NCI-H2171 (cell line): ENCODE results near the gene LSG1.
"Not testable (repeated sequence)": the region's sequence is repeated elsewhere in the genome, so short reads cannot be mapped to it uniquely, and the experiment has no call there.

ENCODE experiments used
- DNase-seq: peaks from one replicate; lab custom pipeline; 2025; lab: John Stamatoyannopoulos, UW

LSG1 gene

GRCh38 chr3:194657439-194657838 is 14.6 kb downstream of the LSG1 start:
- no peak for DNase-seq

- DNase-seq = no peak
Measured at GRCh38 chr3:194654443-194654842, 17.5 kb downstream of the LSG1 start.

GRCh38 chr3:194647747-194648146 is 24.2 kb downstream of the LSG1 start:
- no peak for DNase-seq

GRCh38 chr3:194642769-194643168 is 29.2 kb downstream of the LSG1 start:
- no peak for DNase-seq

GRCh38 chr3:194640829-194641228 is 31.2 kb downstream of the LSG1 start:
- no peak for DNase-seq

- DNase-seq = no peak
Measured at GRCh38 chr3:194638991-194639605, 32.9 kb downstream of the LSG1 start.

- no peak for DNase-seq
Measured at GRCh38 chr3:194637541-194638400, 34.2 kb downstream of the LSG1 start.

GRCh38 chr3:194637066-194637465 is 34.9 kb downstream of the LSG1 start:
- DNase-seq = no peak

GRCh38 chr3:194633349-194634004 is 38.5 kb downstream of the LSG1 start, which contains the start of gene TMEM44:
TMEM44 (minus strand) TSS chr3:194633419; CDS start chr3:194633215, 204 bp downstream.
- peak; percentile 46 for DNase-seq

- DNase-seq = peak; percentile 41
Measured at GRCh38 chr3:194632809-194633348, 39.1 kb downstream of the LSG1 start.

GRCh38 chr3:194632226-194632808 is 39.7 kb downstream of the LSG1 start:
- no peak for DNase-seq

GRCh38 chr3:194631696-194632095 is 40.3 kb downstream of the LSG1 start:
- DNase-seq = no peak

- DNase-seq = not testable (repeated sequence)
Measured at GRCh38 chr3:194630681-194631080, 41.3 kb downstream of the LSG1 start.

- no peak for DNase-seq
Measured at GRCh38 chr3:194624956-194625355, 47.0 kb downstream of the LSG1 start.

- DNase-seq = no peak
Measured at GRCh38 chr3:194623449-194624290, 48.3 kb downstream of the LSG1 start.

- no peak for DNase-seq
Measured at GRCh38 chr3:194622621-194623340, 49.2 kb downstream of the LSG1 start.

GRCh38 chr3:194621947-194622346 is 50.0 kb downstream of the LSG1 start:
- no peak for DNase-seq

- no peak for DNase-seq
Measured at GRCh38 chr3:194620196-194620595, 51.8 kb downstream of the LSG1 start.

- DNase-seq = no peak
Measured at GRCh38 chr3:194619741-194620140, 52.2 kb downstream of the LSG1 start.

GRCh38 chr3:194618858-194619608 is 53.0 kb downstream of the LSG1 start:
- DNase-seq = no peak
